GM21360 (cell line): ENCODE measurements around the gene PRAMEF20.
"Not testable (repeated sequence)": the region's sequence is repeated elsewhere in the genome, so short reads cannot be mapped to it uniquely, and the experiment has no call there.

ENCODE experiments used
- ATAC-seq: cut with Tn5 transposase; IDR thresholded peaks from one replicate; pipeline ENCODE4 v1.9.1; 2021; ENCODE audit warnings: mild to moderate bottlenecking, moderate library complexity; ENCODE audit not compliant: unreplicated experiment

PRAMEF20 gene

DNA sequence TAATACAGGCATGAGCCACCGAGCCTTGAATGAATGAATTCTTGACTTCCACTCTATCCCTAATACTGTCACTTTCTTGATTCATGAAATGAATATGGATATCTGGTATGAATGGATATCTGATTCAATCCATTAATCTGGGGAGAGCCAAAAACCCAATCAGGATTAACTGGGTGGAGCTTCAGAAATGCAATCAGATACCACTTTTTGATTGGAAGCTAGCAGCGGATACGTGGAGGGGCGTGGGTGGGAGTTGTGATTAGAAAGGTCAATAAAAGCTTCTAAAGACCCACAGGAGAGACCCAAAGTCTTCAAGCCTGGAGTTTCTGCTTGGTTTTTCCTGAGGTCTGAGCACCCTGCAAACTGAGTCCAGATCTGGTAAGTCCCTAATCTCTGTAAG, at the start of gene PRAMEF20:
PRAMEF20 (plus strand) TSS at position 301 of the 400 bp plus-strand sequence. CDS start 5,905 bp downstream, outside the sequence.
- ATAC-seq = not testable (repeated sequence)

DNA sequence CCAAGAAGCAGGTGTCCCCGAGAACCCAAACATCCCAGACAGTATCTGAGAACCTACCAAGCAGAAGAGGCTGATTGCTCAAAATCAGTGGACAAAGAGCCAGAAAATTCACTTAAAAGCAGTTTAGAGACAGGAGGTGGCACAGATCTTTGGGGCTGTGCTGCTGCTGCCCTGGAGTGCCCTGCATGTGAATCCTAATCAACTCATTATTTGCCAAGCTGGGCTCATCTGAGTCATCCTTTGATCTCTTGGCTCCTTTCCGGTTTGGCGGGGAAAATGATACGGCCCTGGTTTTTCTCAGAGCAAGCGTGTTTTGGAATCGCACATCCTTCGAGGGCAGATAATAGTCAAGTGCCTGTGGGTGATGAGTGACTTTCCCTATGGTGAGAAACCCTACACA, 47.9 kb upstream of the PRAMEF20 start:
- not testable (repeated sequence) for ATAC-seq

DNA sequence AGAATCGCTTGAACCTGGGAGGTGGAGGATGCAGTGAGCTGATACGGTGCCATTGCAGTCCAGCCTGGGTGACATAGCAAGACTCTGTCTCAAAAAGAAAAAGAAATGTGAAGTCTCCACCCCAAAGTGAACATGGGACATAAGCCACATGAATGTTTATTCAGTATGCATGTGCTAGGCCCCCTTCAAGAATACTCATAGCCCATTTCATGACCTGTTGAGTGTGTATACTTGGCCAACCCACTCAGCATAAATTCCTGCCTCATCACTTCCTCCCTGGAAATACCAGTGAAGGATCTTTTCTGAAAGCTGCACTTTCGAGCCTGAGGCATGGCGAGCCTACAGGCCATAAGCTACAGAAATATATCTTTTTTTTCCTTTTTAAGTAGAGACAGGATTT, 45.3 kb upstream of the PRAMEF20 start:
- ATAC-seq = not testable (repeated sequence)

DNA sequence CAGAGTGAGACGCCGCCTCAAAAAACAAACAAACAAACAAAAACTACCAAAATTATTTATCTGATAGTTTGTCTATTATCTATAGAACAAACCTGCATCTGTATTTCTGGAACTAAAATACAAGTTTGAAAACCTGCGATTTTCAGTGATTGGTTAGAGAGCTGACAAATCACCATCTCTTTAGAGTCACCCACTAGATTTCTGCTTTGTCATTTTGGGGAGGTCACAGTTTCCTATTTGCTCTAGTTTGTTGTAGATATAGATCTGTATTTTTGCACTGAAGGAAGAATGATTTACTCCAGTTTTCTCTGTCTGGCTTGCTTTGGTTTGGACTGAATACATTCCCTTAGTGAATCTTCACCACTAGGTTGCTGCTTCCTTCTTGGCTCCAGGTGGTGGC, 43.7 kb upstream of the PRAMEF20 start:
- ATAC-seq = not testable (repeated sequence)

DNA sequence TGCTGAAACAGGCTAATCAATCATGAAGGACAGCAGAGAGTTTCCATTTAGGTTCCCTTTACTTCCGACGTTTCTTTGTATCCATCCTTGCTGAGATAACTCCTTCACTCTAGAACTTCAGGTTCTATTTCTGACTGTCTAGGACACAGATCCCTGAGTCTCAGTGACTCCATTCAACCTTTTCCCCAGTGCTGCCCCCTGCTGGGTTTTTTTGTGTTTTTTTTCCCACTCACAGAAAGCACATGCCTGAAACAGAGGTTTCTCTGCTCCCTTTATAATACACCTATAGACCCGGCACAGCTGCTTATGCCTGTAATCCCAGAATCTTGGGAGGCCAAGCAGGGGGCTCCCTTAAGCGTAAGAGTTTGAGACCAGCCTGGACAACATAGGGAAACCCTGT, 41.7 kb upstream of the PRAMEF20 start:
- ATAC-seq = not testable (repeated sequence)

DNA sequence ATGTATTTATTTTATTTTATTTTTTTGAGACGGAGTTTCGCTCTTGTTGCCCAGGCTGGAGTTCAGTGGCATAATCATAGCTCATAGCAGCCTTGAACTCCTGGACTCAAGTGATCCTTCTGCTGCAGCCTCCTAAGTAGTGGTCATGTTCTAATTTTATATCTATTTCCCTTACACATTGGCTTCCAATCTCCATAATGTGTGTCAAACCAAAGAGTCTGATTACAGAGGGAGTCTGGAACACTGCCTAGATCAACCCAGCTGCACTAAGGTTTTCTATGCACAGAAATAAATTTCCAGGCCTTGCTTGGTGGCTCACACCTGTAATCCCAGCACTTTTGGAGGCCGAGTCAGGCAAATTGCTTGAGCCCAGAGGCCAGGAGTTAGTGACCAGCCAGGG, 31.3 kb upstream of the PRAMEF20 start:
- ATAC-seq = not testable (repeated sequence)

DNA sequence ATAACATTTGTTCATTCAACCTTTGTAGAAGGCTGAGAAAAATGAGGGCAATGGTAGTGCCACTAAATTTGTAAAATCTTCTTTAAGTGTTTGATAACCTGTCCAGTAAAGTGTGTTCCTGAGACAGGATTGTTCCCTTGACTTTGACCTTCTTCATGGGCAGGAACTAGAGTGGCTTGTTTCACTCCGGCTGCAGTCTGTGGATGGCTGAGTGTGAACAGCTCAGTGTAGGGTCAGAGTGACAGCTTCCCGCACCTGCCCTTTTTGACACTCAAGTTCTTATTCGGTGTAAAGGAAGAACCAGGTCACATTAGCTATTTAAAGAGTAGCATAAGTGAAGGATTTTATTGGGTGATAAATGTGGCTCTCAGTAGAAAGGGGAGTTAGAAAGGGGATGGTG, 29.9 kb upstream of the PRAMEF20 start:
- ATAC-seq = not testable (repeated sequence)

DNA sequence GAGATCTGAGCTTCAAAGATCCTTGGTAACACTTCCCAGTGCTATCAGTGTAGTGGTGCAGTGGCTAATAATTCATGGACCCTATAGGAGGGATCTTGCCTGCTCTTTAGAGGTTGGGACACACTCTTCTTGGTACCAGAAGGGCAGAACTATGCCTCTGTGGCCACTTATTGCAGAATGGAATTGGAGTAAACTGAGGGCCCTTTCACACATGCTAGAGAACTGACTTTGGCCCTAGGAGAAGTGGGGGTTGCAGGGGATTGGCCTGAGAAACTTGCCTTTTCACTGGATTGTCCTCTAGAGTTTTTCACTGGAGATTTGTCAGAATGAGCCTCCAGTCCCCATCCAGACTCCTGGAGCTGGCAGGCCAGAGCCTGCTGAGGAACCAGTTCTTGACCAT, 20.9 kb upstream of the PRAMEF20 start, which contains the start of gene PRAMEF17:
PRAMEF17 (plus strand) TSS at position 301 of the 400 bp plus-strand sequence; CDS start at position 327, 26 bp downstream.
- ATAC-seq = not testable (repeated sequence)

DNA sequence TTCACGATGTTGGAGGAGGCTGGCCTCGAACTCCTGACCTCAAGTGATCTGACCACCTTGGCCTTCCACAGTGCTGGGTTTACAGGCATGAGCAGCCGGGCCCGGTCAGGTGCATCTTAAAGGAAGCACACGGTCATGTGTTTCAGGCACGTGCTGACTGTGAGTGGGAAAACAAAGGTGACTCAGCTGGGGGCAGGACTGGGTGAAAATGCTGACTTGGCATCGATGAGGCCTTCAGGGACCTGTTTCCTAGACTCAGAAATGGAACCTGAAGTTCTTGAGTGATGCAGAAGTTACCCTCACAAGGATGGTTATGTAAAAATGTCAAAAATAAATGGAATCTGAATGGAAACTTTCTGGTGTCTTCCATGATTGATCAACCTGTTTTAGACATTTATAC, 17.2 kb upstream of the PRAMEF20 start:
- ATAC-seq = not testable (repeated sequence)

DNA sequence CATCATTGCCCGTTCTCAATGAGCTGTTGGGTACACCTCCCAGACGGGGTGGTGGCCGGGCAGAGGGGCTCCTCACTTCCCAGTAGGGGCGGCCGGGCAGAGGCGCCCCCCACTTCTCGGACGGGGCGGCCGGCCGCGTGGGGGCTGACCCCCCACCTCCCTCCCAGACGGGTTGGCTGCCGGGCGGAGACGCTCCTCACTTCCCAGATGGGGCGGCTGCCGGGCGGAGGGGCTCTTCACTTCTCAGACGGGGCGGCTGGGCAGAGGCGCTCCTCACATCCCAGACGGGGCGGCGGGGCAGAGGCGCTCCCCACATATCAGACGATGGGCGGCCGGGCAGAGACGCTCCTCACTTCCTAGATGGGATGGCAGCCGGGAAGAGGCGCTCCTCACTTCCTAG, 15.5 kb upstream of the PRAMEF20 start:
- ATAC-seq = not testable (repeated sequence)

DNA sequence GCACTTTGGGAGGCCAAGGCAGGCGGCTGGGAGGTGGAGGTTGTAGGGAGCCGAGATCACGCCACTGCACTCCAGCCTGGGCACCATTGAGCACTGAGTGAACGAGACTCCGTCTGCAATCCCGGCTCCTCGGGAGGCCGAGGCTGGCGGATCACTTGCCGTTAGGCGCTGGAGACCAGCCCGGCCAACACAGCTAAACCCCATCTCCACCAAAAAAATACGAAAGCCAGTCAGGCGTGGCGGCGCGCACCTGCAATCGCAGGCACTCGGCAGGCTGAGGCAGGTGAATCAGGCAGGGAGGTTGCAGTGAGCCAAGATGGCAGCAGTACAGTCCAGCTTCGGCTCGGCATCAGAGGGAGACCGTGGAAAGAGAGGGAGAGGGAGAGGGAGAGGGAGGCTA, 14.9 kb upstream of the PRAMEF20 start:
- not testable (repeated sequence) for ATAC-seq

DNA sequence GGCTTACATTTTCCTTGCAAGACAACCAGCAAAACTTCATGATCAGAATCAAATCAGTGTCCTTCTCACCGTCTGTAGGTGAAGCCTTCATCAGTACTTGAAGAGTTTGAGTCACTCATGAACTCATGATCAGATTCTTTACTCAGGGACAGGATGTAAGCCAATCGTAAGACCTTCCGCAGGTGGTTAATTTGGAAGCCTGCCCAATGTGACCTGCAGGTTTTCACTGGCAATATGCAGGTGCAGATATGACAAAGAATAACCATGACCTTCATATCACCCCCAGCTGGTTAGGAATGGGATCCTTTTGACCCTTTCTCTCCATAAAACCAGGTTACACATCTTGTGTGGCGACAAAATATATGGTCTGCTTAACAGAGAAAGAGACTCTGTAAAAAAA, 2.4 kb upstream of the PRAMEF20 start:
- ATAC-seq = no peak

DNA sequence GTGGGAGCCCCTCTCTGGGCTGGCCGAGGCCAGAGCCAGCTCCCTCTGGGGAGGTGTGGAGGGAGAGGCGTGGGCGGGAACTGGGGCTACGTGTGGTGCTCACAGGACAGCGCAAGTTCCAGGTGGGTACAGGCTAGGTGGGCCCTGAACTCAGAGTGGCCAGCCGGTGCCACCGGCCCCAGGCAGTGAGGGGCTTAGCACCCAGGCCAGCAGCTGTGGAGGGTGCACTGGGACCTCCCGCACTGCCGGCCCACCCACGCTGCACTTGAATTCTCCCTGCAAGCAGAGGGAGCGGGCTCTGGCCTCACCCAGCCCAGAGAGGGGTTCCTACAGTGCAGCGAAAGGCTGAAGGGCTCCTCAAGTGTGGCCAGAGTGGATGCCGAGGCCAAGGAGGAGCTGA, 20.2 kb downstream of the PRAMEF20 start:
- ATAC-seq = no peak

DNA sequence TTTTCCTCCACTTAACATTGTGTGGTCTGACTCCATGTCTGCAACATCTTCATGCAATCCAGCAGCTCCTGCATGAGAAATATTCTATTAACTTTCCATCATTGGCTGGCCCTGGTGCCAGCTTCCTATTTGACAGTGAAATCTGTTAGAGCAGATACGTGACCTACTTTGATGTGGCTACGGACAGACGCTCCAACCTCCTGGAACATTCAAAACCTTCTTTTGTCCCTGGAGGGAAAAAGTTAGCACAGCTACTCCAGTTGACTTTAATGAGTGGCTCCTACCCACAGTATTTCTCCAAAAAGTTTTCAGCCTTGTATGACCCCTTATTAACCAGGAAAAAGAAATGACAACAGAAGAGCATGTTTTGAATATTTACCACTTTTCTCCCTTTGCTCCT, 22.0 kb downstream of the PRAMEF20 start:
- no peak for ATAC-seq

DNA sequence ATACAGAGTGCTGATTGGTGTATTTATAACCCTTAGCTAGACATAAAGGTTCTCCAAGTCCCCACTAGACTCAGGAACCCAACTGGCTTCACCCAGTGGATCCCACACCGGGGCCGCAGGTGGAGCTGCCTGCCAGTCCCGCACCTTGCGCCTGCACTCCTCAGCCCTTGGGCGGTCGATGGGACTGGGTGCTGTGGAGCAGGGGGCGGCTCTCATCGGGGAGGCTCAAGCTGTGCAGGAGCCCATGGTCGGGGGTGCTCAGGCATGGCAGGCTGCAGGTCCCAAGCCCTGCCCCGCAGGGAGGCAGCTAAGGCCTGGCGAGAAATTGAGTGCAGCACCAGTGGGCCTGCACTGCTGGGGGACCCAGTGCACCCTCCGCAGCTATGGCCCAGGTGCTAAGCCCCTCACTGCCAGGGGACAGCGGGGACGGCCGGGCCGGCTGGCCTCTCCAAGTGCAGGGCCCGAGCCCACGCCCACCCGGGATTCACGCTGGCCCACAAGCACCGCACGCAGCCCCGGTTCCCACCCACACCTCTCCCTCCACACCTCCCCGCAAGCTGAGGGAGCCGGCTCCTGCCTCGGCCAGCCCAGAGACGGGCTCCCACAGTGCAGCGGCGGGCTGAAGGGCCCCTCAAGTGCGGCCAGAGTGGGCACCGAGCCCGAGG, 23.6 kb downstream of the PRAMEF20 start:
- not testable (repeated sequence) for ATAC-seq

DNA sequence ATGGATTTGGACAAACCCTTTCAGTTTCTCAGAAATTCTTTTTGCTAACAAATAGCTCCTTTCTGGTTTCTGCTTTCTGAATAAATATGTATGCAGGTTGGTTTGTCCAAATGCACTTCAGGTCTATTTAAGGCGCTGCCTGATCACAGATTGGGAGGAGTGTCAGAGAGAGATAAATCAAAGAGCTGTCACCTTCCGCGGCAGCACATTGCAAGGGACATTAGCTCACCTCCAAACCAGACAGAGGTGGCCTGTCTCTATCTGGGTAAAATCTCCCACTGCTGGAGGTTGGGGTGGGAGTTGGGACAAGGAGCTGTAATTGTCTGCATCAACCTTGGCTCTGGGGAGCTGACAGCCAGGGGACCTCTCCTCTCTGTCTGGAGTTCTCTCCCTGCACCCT, 25.2 kb downstream of the PRAMEF20 start:
- no peak for ATAC-seq

DNA sequence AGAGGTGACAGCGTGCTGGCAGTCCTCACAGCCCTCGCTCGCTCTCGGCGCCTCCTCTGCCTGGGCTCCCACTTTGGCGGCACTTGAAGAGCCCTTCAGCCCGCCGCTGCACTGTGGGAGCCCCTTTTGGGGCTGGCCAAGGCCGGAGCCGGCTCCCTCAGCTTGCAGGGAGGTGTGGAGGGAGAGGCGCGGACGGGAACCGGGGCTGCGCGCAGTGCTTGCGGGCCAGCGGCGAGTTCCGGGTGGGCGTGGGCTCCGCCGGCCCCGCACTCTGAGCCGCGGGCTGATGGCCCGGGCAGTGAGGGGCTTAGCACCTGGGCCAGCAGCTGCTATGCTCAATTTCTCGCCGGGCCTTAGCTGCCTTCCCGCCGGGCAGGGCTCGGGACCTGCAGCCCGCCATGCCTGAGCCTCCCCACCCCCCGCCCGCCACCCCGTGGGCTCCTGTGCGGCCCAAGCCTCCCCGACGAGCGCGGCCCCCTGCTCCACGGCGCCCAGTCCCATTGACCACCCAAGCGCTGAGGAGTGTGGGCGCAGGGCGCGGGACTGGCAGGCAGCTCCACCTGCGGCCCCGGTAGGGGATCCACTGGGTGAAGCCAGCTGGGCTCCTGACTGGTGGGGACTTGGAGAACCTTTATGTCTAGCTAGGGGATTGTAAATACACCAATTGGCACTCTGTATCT, 29.0 kb downstream of the PRAMEF20 start:
- not testable (repeated sequence) for ATAC-seq

DNA sequence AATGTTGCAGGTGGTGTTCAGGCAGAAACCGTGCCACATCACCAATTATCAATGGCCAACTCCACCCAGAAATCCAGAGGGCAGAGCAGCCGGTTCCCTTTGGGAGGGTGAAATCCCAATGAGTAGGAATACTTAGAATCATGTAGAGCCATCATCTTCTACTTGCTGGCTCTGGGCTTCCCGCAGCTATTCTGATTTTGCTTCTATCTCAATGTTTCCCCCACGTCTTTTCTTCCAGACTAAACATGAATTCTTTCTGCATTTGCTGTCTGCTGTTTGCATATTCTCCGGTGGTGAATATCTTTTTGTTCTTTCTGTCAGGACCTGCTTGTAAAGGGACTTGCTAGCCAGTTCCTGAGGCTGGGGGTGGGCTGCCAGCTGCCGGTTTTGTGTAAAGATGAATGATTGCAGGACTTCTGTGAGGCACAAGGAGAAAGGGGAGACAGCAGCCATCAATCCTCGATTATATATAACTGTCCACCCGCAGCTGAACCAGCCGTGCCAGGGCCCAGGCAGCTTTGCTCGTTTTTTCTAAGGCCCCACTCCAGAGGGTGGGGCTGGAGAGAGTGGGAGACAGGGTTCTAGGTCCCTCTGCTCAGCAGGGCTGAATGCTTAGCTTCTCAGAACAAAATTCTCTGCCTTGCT, 33.2 kb downstream of the PRAMEF20 start:
- no peak for ATAC-seq

DNA sequence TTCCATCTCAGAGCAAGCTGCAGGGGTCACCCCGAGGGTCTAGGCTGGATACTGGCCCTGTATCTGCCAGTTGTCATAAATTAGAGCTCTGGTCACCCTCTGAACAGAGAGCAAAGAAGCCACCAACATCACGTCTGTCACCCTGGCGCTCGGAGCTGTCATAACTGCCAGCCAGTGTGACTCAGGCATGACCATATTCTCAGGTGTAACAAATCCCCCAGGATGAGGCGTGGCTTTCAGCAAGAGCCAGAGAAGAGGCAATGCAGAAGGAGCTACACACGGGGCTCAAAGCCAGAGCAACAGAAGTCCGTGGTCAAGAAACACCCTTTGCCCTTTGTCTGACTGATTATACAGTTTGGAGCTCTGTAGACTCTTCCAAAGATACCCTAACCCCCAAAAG, 40.0 kb downstream of the PRAMEF20 start:
- ATAC-seq = no peak

DNA sequence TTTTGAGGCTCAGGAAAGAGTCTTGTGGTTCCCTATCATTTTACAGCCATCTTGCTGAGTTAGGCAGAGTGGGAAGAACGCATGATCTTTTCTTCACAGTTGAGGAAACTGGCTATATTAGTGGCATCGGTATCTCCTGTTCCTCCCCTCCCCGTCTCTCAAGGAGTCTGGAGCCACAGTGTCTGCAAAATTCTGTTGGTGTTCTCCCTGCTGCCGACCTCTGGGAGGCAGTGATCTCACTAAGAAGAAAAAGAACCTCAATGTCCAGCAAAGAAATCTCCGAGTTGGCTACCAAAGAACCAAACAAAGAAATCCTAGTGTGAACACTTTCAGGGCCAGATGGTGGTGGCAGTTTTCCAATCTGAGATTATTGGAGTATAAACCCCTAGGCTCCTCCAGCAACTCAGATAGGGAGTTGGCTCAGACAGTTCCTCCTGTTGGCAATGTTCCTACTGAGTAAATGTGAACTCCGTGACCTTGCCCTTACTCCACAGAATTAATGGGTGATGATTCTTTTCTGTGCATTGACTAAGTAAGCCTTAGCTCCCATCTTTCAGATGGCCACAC, 41.2 kb downstream of the PRAMEF20 start:
- ATAC-seq = no peak

DNA sequence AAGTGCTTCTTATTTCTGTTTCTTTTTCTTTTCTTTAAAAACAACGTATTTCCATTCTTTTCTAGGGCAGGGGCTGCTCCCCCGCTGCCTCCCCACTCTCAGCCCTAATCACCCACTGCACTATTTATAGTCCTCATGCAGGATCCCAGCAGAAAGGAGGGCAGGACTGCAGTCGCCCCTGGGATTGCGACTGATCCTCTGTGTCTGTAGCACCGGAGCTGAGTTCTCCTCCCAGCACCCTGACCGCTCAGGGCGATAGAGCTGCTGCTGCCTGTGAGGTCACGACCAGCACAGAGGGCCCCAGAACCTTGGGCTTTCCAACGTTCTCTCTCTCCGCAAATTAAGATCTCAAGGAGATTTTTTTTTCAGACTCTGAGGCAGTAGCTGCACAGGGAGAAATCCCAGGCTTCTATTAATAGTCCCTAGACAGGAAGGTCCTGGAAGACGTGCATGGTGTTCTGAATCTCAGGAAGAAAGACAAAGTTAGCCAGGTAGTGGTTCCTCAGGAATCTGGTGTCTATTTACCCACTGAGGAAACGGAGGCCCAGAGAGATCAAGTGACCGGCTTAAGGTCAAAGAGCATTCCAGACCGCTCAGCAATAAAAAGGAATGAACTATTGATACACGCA, 46.8 kb downstream of the PRAMEF20 start:
- no peak for ATAC-seq
